Uterus (tissue), 4 donors: ENCODE results near the gene IQSEC1. TPM values are rescaled to one million over a fixed set of nuclear protein-coding genes. Genes with fewer than 3 reads are reported as not detected.

Source experiments
- DNase-seq, 2 donors: peaks; one replicate each; pipeline ENCODE4 v3.0.0-alpha.2; 2019 to 2020
- H3K27ac ChIP-seq, 2 donors: fragments of 200-600 bp; sonication (generic); 1 replicate in 1 of 2; 2 replicates in 1 of 2; pipeline ENCODE4 v1.5.1; 2016 to 2018
- H3K27me3 ChIP-seq, 2 donors: fragments of 200-600 bp; sonication (generic); one replicate each; pipeline ENCODE4 v1.5.1; 2018 to 2019; ENCODE audit warnings: control low read depth in 1 of 2
- H3K36me3 ChIP-seq, 2 donors: fragments of 200-600 bp; sonication (generic); one replicate each; pipeline ENCODE4 v1.5.1; 2019; ENCODE audit warnings: control low read depth in 1 of 2
- H3K4me1 ChIP-seq, 2 donors: fragments of 200-600 bp; sonication (generic); one replicate each; pipeline ENCODE4 v1.5.1; 2018 to 2019; ENCODE audit warnings: control low read depth in 1 of 2
- H3K4me3 ChIP-seq, 2 donors: fragments of 200-600 bp; sonication (generic); 1 replicate in 1 of 2; 2 replicates in 1 of 2; pipeline ENCODE4 v1.5.1; 2018 to 2019; ENCODE audit warnings: mild to moderate bottlenecking in 1 of 2
- H3K9me3 ChIP-seq, 2 donors: fragments of 200-600 bp; sonication (generic); one replicate each; pipeline ENCODE4 v1.5.1; 2019; ENCODE audit warnings: control low read depth in 1 of 2
- POLR2A ChIP-seq, 2 donors: fragments of 450-650 bp; IDR thresholded peaks; one replicate each; pipeline ENCODE4 v1.6.1; 2016; ENCODE audit warnings: antibody characterized with exemption in 2 of 2, mild to moderate bottlenecking in 1 of 2, moderate library complexity in 1 of 2
- intact Hi-C: fragments of 100-400 bp; cut with DNase I; formaldehyde crosslinking; loops from one replicate; pipeline ENCODE4 v1.15.1; 2023; ENCODE audit warnings: low total_unique reads
- total RNA-seq, 4 donors: library from RNA; depleted of rRNA in 3 of 4; stranded (reverse); fragments of >200 nt in 3 of 4; gene quantifications; one replicate each; pipeline versions ENCODE4 v1.1.0 to v1.2.4, GENCODE V29; 2014 to 2023
- TF ChIP-seq, protein P1 (sequence below), 4 experiments: fragments of 200-600 bp in 2 of 4; fragments of 450-650 bp in 2 of 4; sonication (generic) in 2 of 4; IDR thresholded peaks; one replicate each; pipeline ENCODE4 v1.5.1; 2016 to 2019; ENCODE audit warnings: antibody characterized with exemption in 4 of 4, mild to moderate bottlenecking in 2 of 4, moderate library complexity in 1 of 4
- donor health status: DM: yes; HTN: yes; CAD: no.

Gene IQSEC1
- total RNA-seq, 4 donors from 2014 or later, result 17.9 to 61.4 (median 49.7) TPM

DNA sequence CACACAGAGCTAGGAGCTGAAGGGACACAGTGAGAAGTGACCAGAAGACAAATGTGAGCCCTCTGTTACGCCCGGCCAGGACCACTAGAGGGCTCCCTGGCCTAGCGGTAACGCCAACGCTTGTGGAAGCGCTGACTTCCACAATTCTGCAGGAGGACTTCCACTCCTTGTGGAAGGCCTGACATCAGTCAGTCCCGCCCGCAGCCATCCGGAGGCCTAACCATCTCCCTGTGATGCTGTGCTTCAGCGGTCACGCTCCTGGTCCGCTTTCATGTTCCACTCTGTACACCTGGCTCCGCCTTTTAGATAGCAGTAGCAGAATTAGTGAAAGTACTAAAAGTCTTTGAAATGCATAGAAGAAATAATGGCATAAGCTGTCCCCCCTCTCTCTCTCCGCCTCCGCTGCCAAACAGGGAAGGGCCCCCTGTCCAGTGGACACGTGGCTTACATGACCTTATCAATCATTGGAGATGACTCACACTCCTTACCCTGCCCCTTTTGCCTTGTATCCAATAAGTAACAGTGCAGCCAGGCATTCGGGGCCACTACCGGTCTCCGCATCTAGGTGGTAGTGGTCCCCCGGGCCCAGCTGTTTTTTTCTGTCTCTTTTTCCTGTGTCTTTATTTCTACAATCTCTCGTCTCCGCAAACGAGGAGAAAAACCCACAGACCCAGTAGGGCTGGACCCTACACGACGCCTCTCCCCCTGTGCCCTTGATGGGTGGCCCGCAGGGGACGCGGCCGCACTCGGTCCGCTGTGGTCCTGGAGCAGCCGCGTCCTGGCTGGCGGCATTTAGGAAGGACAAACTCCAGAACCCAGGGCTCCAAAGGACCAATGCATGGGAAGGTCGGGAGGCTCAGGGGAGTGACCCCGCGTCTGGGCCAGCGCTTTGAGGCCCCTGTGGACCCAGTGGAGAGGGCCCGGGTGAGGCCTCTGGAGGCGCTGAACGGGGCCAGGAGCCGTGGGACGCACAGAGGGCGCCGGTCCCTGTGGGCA, 204.9 kb downstream of the IQSEC1 start:
- no peaks in the 10 kb centered on the region for H3K9me3 ChIP-seq
- peaks cover 0 to 6% of the 10 kb centered on the region in 2 donors for H3K4me1 ChIP-seq
- no peaks in the 10 kb centered on the region for H3K27me3 ChIP-seq
- DNase-seq, result peak; percentile 77 to 82
- H3K27ac ChIP-seq, result no peak overlapping the region
- H3K4me3 ChIP-seq, result no peak overlapping the region
- no peaks in the 10 kb centered on the region for H3K36me3 ChIP-seq
- intact Hi-C loops, result loop anchor here (5.0 kb wide), 1 partner anchor 119 kb away; no protein-coding TSS in a partner anchor
- TF ChIP-seq, protein P1, sequence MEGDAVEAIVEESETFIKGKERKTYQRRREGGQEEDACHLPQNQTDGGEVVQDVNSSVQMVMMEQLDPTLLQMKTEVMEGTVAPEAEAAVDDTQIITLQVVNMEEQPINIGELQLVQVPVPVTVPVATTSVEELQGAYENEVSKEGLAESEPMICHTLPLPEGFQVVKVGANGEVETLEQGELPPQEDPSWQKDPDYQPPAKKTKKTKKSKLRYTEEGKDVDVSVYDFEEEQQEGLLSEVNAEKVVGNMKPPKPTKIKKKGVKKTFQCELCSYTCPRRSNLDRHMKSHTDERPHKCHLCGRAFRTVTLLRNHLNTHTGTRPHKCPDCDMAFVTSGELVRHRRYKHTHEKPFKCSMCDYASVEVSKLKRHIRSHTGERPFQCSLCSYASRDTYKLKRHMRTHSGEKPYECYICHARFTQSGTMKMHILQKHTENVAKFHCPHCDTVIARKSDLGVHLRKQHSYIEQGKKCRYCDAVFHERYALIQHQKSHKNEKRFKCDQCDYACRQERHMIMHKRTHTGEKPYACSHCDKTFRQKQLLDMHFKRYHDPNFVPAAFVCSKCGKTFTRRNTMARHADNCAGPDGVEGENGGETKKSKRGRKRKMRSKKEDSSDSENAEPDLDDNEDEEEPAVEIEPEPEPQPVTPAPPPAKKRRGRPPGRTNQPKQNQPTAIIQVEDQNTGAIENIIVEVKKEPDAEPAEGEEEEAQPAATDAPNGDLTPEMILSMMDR (IDR thresholded peaks at IDR 0.05), result peak; percentile 93 to 96 (median 95)
- TF ChIP-seq POLR2A (IDR thresholded peaks at IDR 0.05), result no peak

DNA sequence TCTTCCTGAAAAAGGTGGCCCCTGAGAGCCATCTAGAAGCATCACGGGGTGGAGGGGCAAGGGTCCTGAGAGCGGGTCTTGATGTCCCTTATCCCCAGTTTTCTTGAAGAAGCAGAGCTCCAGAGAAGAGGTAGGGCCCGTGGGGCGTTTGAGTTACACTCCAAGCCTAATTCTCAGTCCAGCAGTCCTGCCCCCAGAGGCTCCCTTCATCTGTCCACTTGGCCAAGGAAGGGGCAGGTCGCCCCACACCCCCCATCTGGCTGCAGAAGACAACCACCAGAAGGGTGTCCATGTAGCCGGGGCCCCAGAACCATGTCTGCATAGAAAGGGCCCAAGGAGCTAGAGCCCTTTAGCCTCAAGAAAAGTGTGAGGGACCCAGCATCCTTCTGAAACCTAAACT, 206.4 kb downstream of the IQSEC1 start:
- DNase-seq, result no peak
- Histone ChIP-seq H3K9me3 (no peaks in the 10 kb centered on the region), H3K27ac (no peak overlapping the region), H3K4me3 (no peak overlapping the region), H3K27me3 (no peaks in the 10 kb centered on the region), H3K4me1 (peaks cover 0 to 6% of the 10 kb centered on the region in 2 donors), H3K36me3 (no peaks in the 10 kb centered on the region)
- intact Hi-C loops, result loop anchor here (5.0 kb wide), 1 partner anchor 120 kb away; no protein-coding TSS in a partner anchor
- TF ChIP-seq, protein P1 (IDR thresholded peaks at IDR 0.05), result no peak
- no peak for TF ChIP-seq POLR2A (IDR thresholded peaks at IDR 0.05)

DNA sequence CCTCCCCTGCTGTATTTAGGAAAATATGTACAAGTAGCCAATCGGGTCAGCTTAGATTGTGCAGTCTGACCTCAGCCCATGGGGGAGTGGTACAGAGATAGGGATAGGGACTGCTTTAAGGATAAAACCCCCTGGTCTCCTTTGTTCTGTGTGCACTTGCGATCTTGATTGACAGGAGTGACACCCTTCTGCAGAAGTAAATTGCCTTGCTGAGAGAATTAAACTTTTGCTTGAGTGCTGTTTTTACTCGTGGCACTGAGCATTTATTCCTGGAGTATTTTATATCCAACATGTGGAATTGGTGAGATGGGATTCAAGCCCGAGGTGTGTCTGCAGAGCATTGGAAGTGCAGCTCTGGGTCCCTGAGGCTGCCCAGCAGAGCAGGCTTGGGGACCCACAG, 208.0 kb downstream of the IQSEC1 start:
- Histone ChIP-seq H3K4me1 (peaks cover 0 to 6% of the 10 kb centered on the region in 2 donors), H3K9me3 (no peaks in the 10 kb centered on the region), H3K27me3 (no peaks in the 10 kb centered on the region), H3K4me3 (no peak overlapping the region), H3K36me3 (no peaks in the 10 kb centered on the region), H3K27ac (no peak overlapping the region)
- TF ChIP-seq, protein P1 (IDR thresholded peaks at IDR 0.05), result no peak
- TF ChIP-seq POLR2A (IDR thresholded peaks at IDR 0.05), result no peak
- DNase-seq, result no peak
- intact Hi-C loops, result loop anchor here (5.0 kb wide), 1 partner anchor 122 kb away; no protein-coding TSS in a partner anchor

DNA sequence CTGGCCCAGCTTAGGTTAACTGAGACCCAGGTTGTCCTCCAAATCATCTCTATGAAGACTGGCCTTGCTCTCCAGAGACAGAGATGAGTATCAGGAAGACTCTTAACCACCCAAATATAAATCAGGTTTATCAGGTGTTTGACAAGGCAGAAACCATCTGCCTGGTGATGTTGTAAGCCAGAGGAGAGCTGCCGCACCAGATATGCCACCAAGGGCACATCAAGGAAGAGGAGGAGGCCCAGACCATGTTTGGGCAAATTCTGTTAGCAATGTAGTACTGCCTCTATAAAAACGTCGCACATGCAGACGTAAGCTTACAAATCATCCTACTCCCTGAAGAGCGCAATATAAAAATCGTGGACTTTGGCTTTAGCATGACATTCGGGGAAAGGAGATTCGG, 210.8 kb downstream of the IQSEC1 start:
- Histone ChIP-seq H3K4me1 (no peaks in the 10 kb centered on the region), H3K9me3 (no peaks in the 10 kb centered on the region), H3K36me3 (no peaks in the 10 kb centered on the region), H3K27me3 (no peaks in the 10 kb centered on the region), H3K27ac (no peak overlapping the region), H3K4me3 (no peak overlapping the region)
- no peak for TF ChIP-seq POLR2A (IDR thresholded peaks at IDR 0.05)
- DNase-seq, result no peak
- intact Hi-C loops, result no loop called here

DNA sequence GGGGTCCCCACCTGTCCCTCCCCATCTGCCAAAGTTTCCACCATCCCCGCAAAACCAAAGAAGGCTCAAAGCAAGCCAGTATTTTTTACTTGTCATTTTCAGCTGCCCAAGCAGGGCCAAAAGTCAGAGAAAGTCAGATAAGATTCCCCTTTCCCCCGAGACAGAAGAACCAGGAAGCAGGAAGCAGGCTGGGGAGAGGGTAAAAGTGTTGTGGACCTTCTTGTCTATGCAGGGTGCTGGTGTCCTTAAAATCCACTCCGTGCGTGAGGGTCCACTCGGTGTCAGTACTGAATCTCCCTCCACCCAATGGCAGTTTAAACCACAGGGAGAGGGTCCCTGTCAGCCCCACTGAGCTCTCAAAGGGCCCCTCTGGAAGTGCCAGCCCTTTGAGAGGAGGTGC, 211.6 kb downstream of the IQSEC1 start:
- no peaks in the 10 kb centered on the region for H3K9me3 ChIP-seq
- no peak overlapping the region for H3K4me3 ChIP-seq
- H3K27me3 ChIP-seq, result no peaks in the 10 kb centered on the region
- intact Hi-C loops, result no loop called here
- H3K27ac ChIP-seq, result no peak overlapping the region
- no peak for TF ChIP-seq POLR2A (IDR thresholded peaks at IDR 0.05)
- TF ChIP-seq, protein P1 (IDR thresholded peaks at IDR 0.05), result no peak
- no peaks in the 10 kb centered on the region for H3K4me1 ChIP-seq
- no peak for DNase-seq
- no peaks in the 10 kb centered on the region for H3K36me3 ChIP-seq
